Stimulated activated CD8-positive, alpha-beta memory T cell treated with anti-CD3 and anti-CD28 coated beads, Interleukin-4, amount 100 ng/mL, for 24 hours (primary cell): ENCODE results near the gene RABL2B.

Experiments used
- DNase-seq: peaks from one replicate; pipeline ENCODE4 v3.0.0-alpha.2; 2020; ENCODE audit warnings: low read depth

Gene RABL2B

GRCh38 chr22:50738649-50739227 lies 44.7 kb downstream of the RABL2B start:
- no peak for DNase-seq

- no peak for DNase-seq
These were observed 45.4 kb downstream of the RABL2B start, which contains the start of gene ACR for GRCh38 chr22:50737728-50738648. TSS of gene ACR (plus strand) at chr22:50738204. CDS start at chr22:50738236, 32 bp downstream.

GRCh38 chr22:50735739-50736030 lies 47.8 kb downstream of the RABL2B start:
- no peak for DNase-seq

GRCh38 chr22:50734986-50735738 lies 48.3 kb downstream of the RABL2B start:
- DNase-seq, result no peak

GRCh38 chr22:50734343-50734771 lies 49.1 kb downstream of the RABL2B start:
- DNase-seq, result no peak

GRCh38 chr22:50733521-50734342 lies 49.7 kb downstream of the RABL2B start:
- DNase-seq, result no peak

GRCh38 chr22:50732681-50733080 lies 50.8 kb downstream of the RABL2B start:
- no peak for DNase-seq

GRCh38 chr22:50731811-50732624 lies 51.4 kb downstream of the RABL2B start:
- DNase-seq, result peak; percentile 21

- DNase-seq, result no peak
These were observed 52.3 kb downstream of the RABL2B start for GRCh38 chr22:50730941-50731661.

GRCh38 chr22:50730013-50730891 lies 53.2 kb downstream of the RABL2B start:
- no peak for DNase-seq

GRCh38 chr22:50729391-50730012 lies 53.9 kb downstream of the RABL2B start:
- no peak for DNase-seq

GRCh38 chr22:50728523-50728931 lies 54.9 kb downstream of the RABL2B start:
- no peak for DNase-seq

GRCh38 chr22:50727678-50728522 lies 55.5 kb downstream of the RABL2B start:
- no peak for DNase-seq

- DNase-seq, result no peak
These were observed 56.6 kb downstream of the RABL2B start for GRCh38 chr22:50726643-50727340.

- DNase-seq, result no peak
These were observed 57.8 kb downstream of the RABL2B start for GRCh38 chr22:50725597-50725996.

- no peak for DNase-seq
These were observed 58.8 kb downstream of the RABL2B start for GRCh38 chr22:50724616-50725015.

- no peak for DNase-seq
These were observed 59.4 kb downstream of the RABL2B start for GRCh38 chr22:50723991-50724390.
